H9 (cell line): Measurements from ENCODE around the gene CEP112. TPM values are rescaled to one million over a fixed set of nuclear protein-coding genes. Genes with fewer than 3 reads are reported as not detected.

ENCODE experiments used
- DNase-seq: peaks from one replicate; pipeline ENCODE4 v3.0.0-alpha.2; 2017
- H2AFZ ChIP-seq: one replicate; pipeline ENCODE4 v1.6.1; 2013; ENCODE audit warnings: mild to moderate bottlenecking, low read length, control low read depth, moderate library complexity
- H2AK5ac ChIP-seq: 2 replicates; pipeline ENCODE4 v1.6.1; 2013; ENCODE audit warnings: low read length, control low read depth, mixed read lengths; ENCODE audit not compliant: insufficient read length
- H2BK120ac ChIP-seq: one replicate; pipeline ENCODE4 v1.6.1; 2013; ENCODE audit warnings: low read depth, mild to moderate bottlenecking, low read length, control low read depth, inconsistent platforms; ENCODE audit not compliant: poor library complexity, severe bottlenecking
- H2BK12ac ChIP-seq: 2 replicates; pipeline ENCODE4 v1.6.1; 2013; ENCODE audit warnings: low read length, control low read depth, mixed read lengths, low read depth; ENCODE audit not compliant: insufficient read length
- H2BK15ac ChIP-seq: 2 replicates; pipeline ENCODE4 v1.6.1; 2013; ENCODE audit warnings: low read depth, low read length, control low read depth
- H2BK20ac ChIP-seq: one replicate; pipeline ENCODE4 v1.6.1; 2013; ENCODE audit warnings: low read depth, mild to moderate bottlenecking, low read length, control low read depth, inconsistent platforms; ENCODE audit not compliant: poor library complexity, severe bottlenecking
- H2BK5ac ChIP-seq: 2 replicates; pipeline ENCODE4 v1.6.1; 2013; ENCODE audit warnings: low read length, control low read depth, mixed read lengths; ENCODE audit not compliant: insufficient read length
- H3K14ac ChIP-seq: 2 replicates; pipeline ENCODE4 v1.6.1; 2013; ENCODE audit warnings: low read length, control low read depth; ENCODE audit not compliant: insufficient read depth
- H3K18ac ChIP-seq: 2 replicates; pipeline ENCODE4 v1.6.1; 2013; ENCODE audit warnings: low read depth, mild to moderate bottlenecking, mixed read lengths, low read length, control low read depth; ENCODE audit not compliant: insufficient read length
- H3K23ac ChIP-seq: 2 replicates; pipeline ENCODE4 v1.6.1; 2013; ENCODE audit warnings: low read length, control low read depth, mixed read lengths, low read depth; ENCODE audit not compliant: insufficient read length
- H3K23me2 ChIP-seq: 2 replicates; pipeline ENCODE4 v1.6.1; 2013; ENCODE audit warnings: low read depth, mild to moderate bottlenecking, mixed read lengths, low read length, control low read depth; ENCODE audit not compliant: insufficient read length, poor library complexity, severe bottlenecking
- H3K27ac ChIP-seq: 2 replicates; pipeline ENCODE4 v1.5.1; 2013; ENCODE audit warnings: low read length, control low read depth, mixed read lengths, low read depth; ENCODE audit not compliant: insufficient read length
- H3K27me3 ChIP-seq: 2 replicates; pipeline ENCODE4 v1.6.1; 2013; ENCODE audit warnings: low read length, control low read depth, inconsistent platforms; ENCODE audit not compliant: insufficient read depth
- H3K4ac ChIP-seq: 2 replicates; pipeline ENCODE4 v1.6.1; 2013; ENCODE audit warnings: low read depth, mild to moderate bottlenecking, control low read depth, inconsistent platforms, low read length, moderate library complexity
- H3K4me1 ChIP-seq: 2 replicates; pipeline ENCODE4 v1.6.1; 2013; ENCODE audit warnings: low read length, control low read depth, inconsistent platforms; ENCODE audit not compliant: insufficient read depth
- H3K4me2 ChIP-seq: 2 replicates; pipeline ENCODE4 v1.6.1; 2013; ENCODE audit warnings: low read length, control low read depth, mixed read lengths; ENCODE audit not compliant: insufficient read length, insufficient read depth
- H3K56ac ChIP-seq: 2 replicates; pipeline ENCODE4 v1.6.1; 2013; ENCODE audit warnings: low read depth, mild to moderate bottlenecking, mixed read lengths, low read length, control low read depth; ENCODE audit not compliant: insufficient read length
- H3K79me1 ChIP-seq: 2 replicates; pipeline ENCODE4 v1.6.1; 2013; ENCODE audit warnings: low read depth, mild to moderate bottlenecking, moderate library complexity, low read length, control low read depth, inconsistent platforms; ENCODE audit not compliant: insufficient read depth, poor library complexity, severe bottlenecking
- H3K79me2 ChIP-seq: 2 replicates; pipeline ENCODE4 v1.6.1; 2013; ENCODE audit warnings: low read length, control low read depth, inconsistent platforms; ENCODE audit not compliant: insufficient read depth
- H3K9ac ChIP-seq: 2 replicates; pipeline ENCODE4 v1.6.1; 2013; ENCODE audit warnings: low read length, control low read depth, mixed read lengths; ENCODE audit not compliant: insufficient read length; ENCODE audit errors: extremely low read depth
- H3K9me3 ChIP-seq: one replicate; pipeline ENCODE4 v1.6.1; 2013; ENCODE audit warnings: low read depth, low read length, inconsistent platforms; ENCODE audit not compliant: control insufficient read depth
- H3T11ph ChIP-seq: one replicate; pipeline ENCODE4 v1.6.1; 2013; ENCODE audit warnings: mild to moderate bottlenecking, low read length, control low read depth, inconsistent platforms
- H4K20me1 ChIP-seq: one replicate; pipeline ENCODE4 v1.6.1; 2013; ENCODE audit not compliant: control insufficient read depth, insufficient read length, insufficient read depth
- H4K5ac ChIP-seq: 2 replicates; pipeline ENCODE4 v1.6.1; 2013; ENCODE audit warnings: low read depth, mild to moderate bottlenecking, mixed read lengths, low read length, control low read depth; ENCODE audit not compliant: insufficient read length
- H4K8ac ChIP-seq: replicated peaks from 2 replicates; pipeline ENCODE4 v1.6.1; 2013; ENCODE audit warnings: low read length, control low read depth, mixed read lengths, low read depth; ENCODE audit not compliant: insufficient read length
- H4K91ac ChIP-seq: 2 replicates; pipeline ENCODE4 v1.6.1; 2013; ENCODE audit warnings: low read depth, mild to moderate bottlenecking, moderate library complexity, mixed read lengths, low read length, control low read depth; ENCODE audit not compliant: insufficient read length
- H3K27ac Mint-ChIP-seq, 3 experiments: 2 replicates in 2 of 3; 3 replicates in 1 of 3; pipeline ENCODE4 v1.8.0; 2020 to 2021; ENCODE audit warnings: mixed read lengths in 3 of 3, mild to moderate bottlenecking in 1 of 3, moderate library complexity in 1 of 3
- H3K27me3 Mint-ChIP-seq: 2 replicates; pipeline ENCODE4 v1.8.0; 2021; ENCODE audit warnings: low read depth, mild to moderate bottlenecking, moderate library complexity, mixed read lengths
- H3K36me3 Mint-ChIP-seq, 3 experiments: 2 replicates in 2 of 3; 3 replicates in 1 of 3; pipeline ENCODE4 v1.8.0; 2020 to 2021; ENCODE audit warnings: low read depth in 3 of 3, mixed read lengths in 3 of 3; ENCODE audit not compliant: insufficient read depth in 1 of 3
- H3K4me1 Mint-ChIP-seq, 2 experiments: 2 replicates each; pipeline ENCODE4 v1.8.0; 2020; ENCODE audit warnings: mixed read lengths in 2 of 2
- H3K4me3 Mint-ChIP-seq, 2 experiments: 2 replicates in 1 of 2; 3 replicates in 1 of 2; pipeline ENCODE4 v1.8.0; 2020 to 2021; ENCODE audit warnings: mild to moderate bottlenecking in 2 of 2, mixed read lengths in 2 of 2, moderate library complexity in 1 of 2
- H3K9me3 Mint-ChIP-seq, 2 experiments: 2 replicates in 1 of 2; 3 replicates in 1 of 2; pipeline ENCODE4 v1.8.0; 2020; ENCODE audit warnings: mild to moderate bottlenecking in 2 of 2, mixed read lengths in 2 of 2, moderate library complexity in 1 of 2
- CTCF ChIP-seq: fragments of 200-600 bp; sonication (generic); conservative IDR thresholded peaks from 3 replicates; pipeline ENCODE4 v1.8.0; 2021; ENCODE audit warnings: antibody characterized with exemption, mild to moderate bottlenecking
- WGBS: extraction: QIAGEN DNeasy Blood & Tissue Kit; methylation state at CpG from one replicate; pipeline ENCODE4 v1.1.7; 2013; ENCODE audit warnings: missing lambda C conversion rate, low lambda C conversion rate, mixed read lengths; ENCODE audit not compliant: insufficient read length; ENCODE audit errors: extremely low coverage; 5-methylcytosine and 5-hydroxymethylcytosine counted together
- total RNA-seq: library from RNA; stranded (reverse); gene quantifications from 2 replicates; pipeline ENCODE4 v1.2.1, GENCODE V29; 2021

CEP112 gene
- total RNA-seq, 1 experiment from 2014 or later: 5.4 TPM

- peaks cover 7 to 13% of the 10 kb centered on the region in 2 experiments; a peak in 3 of 4 replicates for H3K4me1 Mint-ChIP-seq
- Histone ChIP-seq H3K4me2 (no peak overlapping the region), H2BK12ac (no peak overlapping the region), H3K23me2 (no peaks in the 10 kb centered on the region), H2AK5ac (no peak overlapping the region), H2BK5ac (no peak overlapping the region), H4K20me1 (no peaks in the 10 kb centered on the region), H3K18ac (no peak overlapping the region), H3K9me3 (no peaks in the 10 kb centered on the region), H2BK120ac (no peak overlapping the region), H4K8ac (no peak overlapping the region), H2AFZ (no peak overlapping the region), H3K79me2 (no peaks in the 10 kb centered on the region), H3K4ac (no peak overlapping the region), H3K56ac (no peak overlapping the region), H4K5ac (no peak overlapping the region), H2BK20ac (no peak overlapping the region), H3K27me3 (no peaks in the 10 kb centered on the region), H3K9ac (no peak overlapping the region), H3T11ph (no peak overlapping the region), H3K14ac (no peak overlapping the region), H3K4me1 (no peaks in the 10 kb centered on the region), H3K23ac (no peak overlapping the region), H3K79me1 (no peaks in the 10 kb centered on the region), H2BK15ac (no peak overlapping the region), H3K27ac (no peak overlapping the region), H4K91ac (no peak overlapping the region)
- H3K27me3 Mint-ChIP-seq: no peaks in the 10 kb centered on the region
- H3K27ac Mint-ChIP-seq: no peak overlapping the region
- no CpG with 5 or more reads among the region's 2 CpGs for WGBS
- no peak for TF ChIP-seq CTCF
- H3K36me3 Mint-ChIP-seq: peaks cover 0 to 1% (median 0%) of the 10 kb centered on the region in 3 experiments; a peak in 1 of 7 replicates
- H3K9me3 Mint-ChIP-seq: no peaks in the 10 kb centered on the region
- no peak overlapping the region for H3K4me3 Mint-ChIP-seq
- no peak for DNase-seq
Observed at GRCh38 chr17:65657251-65657828, 534.6 kb downstream of the CEP112 start.
